KBM-7 (cell line): ENCODE measurements around the gene AMZ2.
A peak's percentile ranks its signal among the peaks of the same experiment; 100 is the strongest.
"Not testable (repeated sequence)": the region's sequence is repeated elsewhere in the genome, so short reads cannot be mapped to it uniquely, and the experiment has no call there.

Experiments used
- DNase-seq: peaks from one replicate; pipeline ENCODE4 v3.0.0-alpha.2; 2015
- in situ Hi-C: fragments of 300-500 bp; cut with MboI; formaldehyde crosslinking; loops from 2 replicates; pipeline ENCODE4 v1.14.3; 2020; ENCODE audit warnings: low sequenced_read_pairs, low pct_unique_long_range_greater_than_20kb, mixed read lengths

AMZ2 gene

GRCh38 chr17:68239632-68240366, 8.0 kb upstream of the AMZ2 start:
- DNase-seq = no peak

GRCh38 chr17:68246271-68247028, 1.4 kb upstream of the AMZ2 start:
- DNase-seq = no peak
- in situ Hi-C loops = no loop called here

More at GRCh38 chr17:68239632-68240366, 8.0 kb upstream of the AMZ2 start:
- in situ Hi-C loops = no loop called here

GRCh38 chr17:68248199-68248825, 469 bp downstream of the AMZ2 start:
- no peak for DNase-seq
- in situ Hi-C loops = no loop called here

- in situ Hi-C loops = no loop called here
- no peak for DNase-seq
Observed at GRCh38 chr17:68248891-68249290, 1.0 kb downstream of the AMZ2 start.

- in situ Hi-C loops = no loop called here
- peak; percentile 80 for DNase-seq
Observed at GRCh38 chr17:68249354-68249765, 1.5 kb downstream of the AMZ2 start.

GRCh38 chr17:68253426-68253825, 5.6 kb downstream of the AMZ2 start:
- in situ Hi-C loops = loop anchor here (25.0 kb wide), 1 partner anchor 184 kb away; no protein-coding TSS in a partner anchor
- DNase-seq = not testable (repeated sequence)

- in situ Hi-C loops = loop anchor here (25.0 kb wide), 1 partner anchor 182 kb away; no protein-coding TSS in a partner anchor
Observed at GRCh38 chr17:68255151-68255550, 7.3 kb downstream of the AMZ2 start.

GRCh38 chr17:68255731-68256538, 8.1 kb downstream of the AMZ2 start:
- peak; percentile 79 for DNase-seq
- in situ Hi-C loops = loop anchor here (25.0 kb wide), 1 partner anchor 181 kb away; no protein-coding TSS in a partner anchor

More at GRCh38 chr17:68255151-68255550, 7.3 kb downstream of the AMZ2 start:
- no peak for DNase-seq

- DNase-seq = not testable (repeated sequence)
- in situ Hi-C loops = loop anchor here (25.0 kb wide), 1 partner anchor 181 kb away; no protein-coding TSS in a partner anchor
Observed at GRCh38 chr17:68256701-68257100, 8.9 kb downstream of the AMZ2 start.

GRCh38 chr17:68257934-68258333, 10.1 kb downstream of the AMZ2 start:
- in situ Hi-C loops = loop anchor here (25.0 kb wide), 1 partner anchor 179 kb away; no protein-coding TSS in a partner anchor
- DNase-seq = no peak

- peak; percentile 78 for DNase-seq
- in situ Hi-C loops = loop anchor here (25.0 kb wide), 1 partner anchor 178 kb away; no protein-coding TSS in a partner anchor
Observed at GRCh38 chr17:68258890-68259647, 11.2 kb downstream of the AMZ2 start.

- DNase-seq = peak; percentile 18
- in situ Hi-C loops = loop anchor here (25.0 kb wide), 1 partner anchor 178 kb away; no protein-coding TSS in a partner anchor
Observed at GRCh38 chr17:68259648-68259951, 11.8 kb downstream of the AMZ2 start.

GRCh38 chr17:68260051-68260762, 12.4 kb downstream of the AMZ2 start:
- no peak for DNase-seq
- in situ Hi-C loops = loop anchor here (25.0 kb wide), 1 partner anchor 177 kb away; no protein-coding TSS in a partner anchor

- not testable (repeated sequence) for DNase-seq
- in situ Hi-C loops = loop anchor here (25.0 kb wide), 1 partner anchor 175 kb away; no protein-coding TSS in a partner anchor
Observed at GRCh38 chr17:68262467-68262866, 14.6 kb downstream of the AMZ2 start.

GRCh38 chr17:68263101-68263681, 15.3 kb downstream of the AMZ2 start:
- DNase-seq = peak; percentile 81
- in situ Hi-C loops = loop anchor here (25.0 kb wide), 1 partner anchor 174 kb away; no protein-coding TSS in a partner anchor

- not testable (repeated sequence) for DNase-seq
- in situ Hi-C loops = loop anchor here (25.0 kb wide), 1 partner anchor 171 kb away; no protein-coding TSS in a partner anchor
Observed at GRCh38 chr17:68265833-68266232, 18.0 kb downstream of the AMZ2 start.

GRCh38 chr17:68273722-68274121, 25.9 kb downstream of the AMZ2 start:
- DNase-seq = no peak
- in situ Hi-C loops = loop anchor here (25.0 kb wide), 1 partner anchor 164 kb away; no protein-coding TSS in a partner anchor
